Lower leg skin (tissue), 3 donors: ENCODE data around the gene CTH.

ENCODE experiments used
- CTCF ChIP-seq, 3 donors: fragments of 450-650 bp; IDR thresholded peaks; one replicate each; pipeline ENCODE4 v1.5.1; 2016; ENCODE audit warnings: antibody characterized with exemption in 3 of 3, mild to moderate bottlenecking in 3 of 3, moderate library complexity in 2 of 3
- POLR2A ChIP-seq, 2 donors: fragments of 450-650 bp; IDR thresholded peaks; one replicate each; pipeline ENCODE4 v1.6.1; 2016 to 2017; ENCODE audit warnings: antibody characterized with exemption in 2 of 2, mild to moderate bottlenecking in 1 of 2, moderate library complexity in 1 of 2

DNA sequence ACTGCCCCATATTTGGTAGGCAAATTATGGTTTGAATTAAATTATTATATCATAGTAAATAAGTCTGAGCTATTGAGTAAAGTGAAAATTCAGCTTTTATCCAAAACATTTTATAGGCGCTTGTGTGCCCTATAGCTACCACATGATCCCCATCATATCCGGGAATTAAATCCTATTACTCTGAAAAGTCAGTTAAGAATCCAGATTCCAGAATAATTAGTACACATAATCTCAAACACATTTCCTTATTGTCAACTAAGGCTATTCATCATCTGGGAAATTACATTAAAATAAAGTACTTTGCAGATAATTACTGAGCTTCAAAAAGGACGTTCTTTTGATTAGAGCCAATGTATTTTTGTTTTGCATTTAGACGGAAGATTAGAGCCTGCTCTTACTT is 72.3 kb downstream of the CTH start:
- TF ChIP-seq CTCF (IDR thresholded peaks at IDR 0.05) (no peak), POLR2A (IDR thresholded peaks at IDR 0.05) (no peak)
